HepG2 (cell line): Measurements from ENCODE around the gene CARD9. TPM values are rescaled to one million over a fixed set of nuclear protein-coding genes. Genes with fewer than 3 reads are reported as not detected.

Experiments used
- ATAC-seq: fragments of 200-7000 bp; cut with Tn5 transposase; 3 replicates; pipeline ENCODE4 v1.9.1; 2020; ENCODE audit warnings: mild to moderate bottlenecking, moderate library complexity
- BruUV-seq: library from RNA; stranded (reverse); fragments of 400-500 nt; replicated peaks from 2 replicates; lab custom pipeline; 2021; lab: Mats Ljungman, UMichigan
- CTCF ChIA-PET: fragments of 300-600 bp; formaldehyde crosslinking; extraction: SDS; loops from one replicate; lab custom pipeline; 2021; ENCODE audit warnings: low total read pairs, inconsistent platforms, low intra/inter-chr PET ratio; lab: Yijun Ruan, JAX
- POLR2A ChIA-PET: fragments of 350-600 bp; sonication (Branson Sonifier 250); formaldehyde crosslinking; loops from one replicate; lab custom pipeline; 2020; ENCODE audit warnings: antibody characterized with exemption, inconsistent platforms; lab: Yijun Ruan, JAX
- DNase-seq: peaks from one replicate; pipeline ENCODE4 v3.0.0-alpha.2; 2015; ENCODE audit warnings: low spot score
- FAIRE-seq: peaks from 3 replicates; lab custom pipeline; 2011; peaks lifted over from hg19 to GRCh38; lab: Jason Lieb, UNC
- H2AFZ ChIP-seq: one replicate; pipeline ENCODE4 v1.6.1; 2011; ENCODE audit warnings: low read length, inconsistent platforms
- H3K27ac ChIP-seq: fragments of 300-600 bp; 3 replicates; pipeline ENCODE4 v1.8.0; 2011; ENCODE audit warnings: mixed run types, mild to moderate bottlenecking, mixed read lengths, low read length, inconsistent platforms; ENCODE audit not compliant: insufficient read depth; ENCODE audit errors: extremely low read length
- H3K27me3 ChIP-seq, 2 experiments: fragments of 200-600 bp in 1 of 2; 2 replicates in 1 of 2; 3 replicates in 1 of 2; pipeline versions ENCODE4 v1.6.0 to v1.8.0; 2011; ENCODE audit warnings: low read length in 2 of 2, mild to moderate bottlenecking in 2 of 2, moderate library complexity in 2 of 2, inconsistent platforms in 1 of 2; ENCODE audit not compliant: insufficient read depth in 2 of 2, control insufficient read depth in 1 of 2
- H3K36me3 ChIP-seq, 2 experiments: fragments of 200-600 bp in 1 of 2; replicated peaks in 1 of 2; 2 replicates in 1 of 2; 3 replicates in 1 of 2; pipeline versions ENCODE4 v1.5.1 to v1.8.0; 2011; ENCODE audit warnings: low read length in 2 of 2, inconsistent platforms in 1 of 2; ENCODE audit not compliant: insufficient read depth in 2 of 2, control insufficient read depth in 1 of 2
- H3K4me1 ChIP-seq: 2 replicates; pipeline ENCODE4 v1.5.1; 2012; ENCODE audit warnings: low read length, inconsistent platforms; ENCODE audit not compliant: insufficient read depth
- H3K4me2 ChIP-seq: 2 replicates; pipeline ENCODE4 v1.6.0; 2011; ENCODE audit warnings: low read depth, low read length, inconsistent platforms
- H3K4me3 ChIP-seq, 3 experiments: fragments of 200-600 bp in 1 of 3; sonication (generic), shearing (Covaris generic) in 1 of 3; replicated peaks in 1 of 3; 2 replicates each; pipeline ENCODE4 v1.5.1; 2011 to 2016; ENCODE audit warnings: low read length in 3 of 3, inconsistent platforms in 2 of 3, low read depth in 2 of 3, mild to moderate bottlenecking in 2 of 3, control low read depth in 1 of 3, mixed read lengths in 1 of 3; ENCODE audit not compliant: insufficient read depth in 1 of 3
- H3K79me2 ChIP-seq: one replicate; pipeline ENCODE4 v1.6.1; 2011; ENCODE audit warnings: low read length, inconsistent platforms; ENCODE audit not compliant: insufficient read depth
- H3K9ac ChIP-seq: 2 replicates; pipeline ENCODE4 v1.6.0; 2011; ENCODE audit warnings: mild to moderate bottlenecking, low read depth, low read length, inconsistent platforms; ENCODE audit not compliant: insufficient read depth
- H3K9me3 ChIP-seq: 2 replicates; pipeline ENCODE4 v1.5.1; 2012; ENCODE audit warnings: mild to moderate bottlenecking, low read length
- H4K20me1 ChIP-seq: 2 replicates; pipeline ENCODE4 v1.6.0; 2011; ENCODE audit warnings: inconsistent platforms, mild to moderate bottlenecking, low read length, moderate library complexity; ENCODE audit not compliant: insufficient read depth
- CEBPG ChIP-seq: IDR thresholded peaks from 2 replicates; pipeline ENCODE4 v1.6.1; 2016
- CHCHD3 ChIP-seq: sonication (generic); formaldehyde crosslinking; IDR thresholded peaks from 2 replicates; pipeline ENCODE4 v1.8.0; 2022; ENCODE audit warnings: mild to moderate bottlenecking, missing genetic modification reagents, moderate library complexity
- CHD2 ChIP-seq: IDR thresholded peaks from 2 replicates; pipeline ENCODE4 v1.6.1; 2011; ENCODE audit warnings: low read depth, low read length, improper control_type of control experiment
- HNF4A ChIP-seq: sonication (generic); formaldehyde crosslinking; IDR thresholded peaks from 2 replicates; pipeline ENCODE4 v1.4.0; 2020; ENCODE audit warnings: missing genetic modification reagents
- HNRNPLL ChIP-seq: fragments of 200-400 bp; formaldehyde crosslinking; IDR thresholded peaks from 2 replicates; pipeline ENCODE4 v1.6.1; 2017; ENCODE audit warnings: mild to moderate bottlenecking, low read depth, low read length; ENCODE audit not compliant: poor library complexity, severe bottlenecking
- HOXA7 ChIP-seq: sonication (generic); formaldehyde crosslinking; IDR thresholded peaks from 2 replicates; pipeline ENCODE4 v1.8.1; 2022; ENCODE audit warnings: mild to moderate bottlenecking, missing genetic modification reagents, moderate library complexity
- KDM4B ChIP-seq: sonication (generic); formaldehyde crosslinking; IDR thresholded peaks from 2 replicates; pipeline ENCODE4 v1.4.0; 2020; ENCODE audit warnings: missing genetic modification reagents
- MTA1 ChIP-seq: sonication (generic); formaldehyde crosslinking; IDR thresholded peaks from 2 replicates; pipeline ENCODE4 v1.4.0; 2020; ENCODE audit warnings: missing genetic modification reagents, mild to moderate bottlenecking, borderline replicate concordance
- NFE2L1 ChIP-seq: sonication (generic); formaldehyde crosslinking; IDR thresholded peaks from 2 replicates; pipeline ENCODE4 v1.4.0; 2020; ENCODE audit warnings: missing genetic modification reagents, mild to moderate bottlenecking, borderline replicate concordance
- NFRKB ChIP-seq: fragments of 450-650 bp; IDR thresholded peaks from 2 replicates; pipeline ENCODE4 v1.6.1; 2017
- PLSCR1 ChIP-seq: sonication (generic); formaldehyde crosslinking; IDR thresholded peaks from 2 replicates; pipeline ENCODE4 v1.5.0; 2020; ENCODE audit warnings: missing genetic modification reagents, mild to moderate bottlenecking, borderline replicate concordance
- SALL1 ChIP-seq: sonication (generic); formaldehyde crosslinking; IDR thresholded peaks from 2 replicates; pipeline ENCODE4 v1.8.0; 2022; ENCODE audit warnings: mild to moderate bottlenecking, missing genetic modification reagents
- ZNF143 ChIP-seq: sonication (generic); formaldehyde crosslinking; IDR thresholded peaks from 2 replicates; pipeline ENCODE4 v1.4.0; 2020; ENCODE audit warnings: missing genetic modification reagents
- ZNF251 ChIP-seq: sonication (generic); formaldehyde crosslinking; IDR thresholded peaks from 2 replicates; pipeline ENCODE4 v1.9.0; 2021; ENCODE audit warnings: mild to moderate bottlenecking, missing genetic modification reagents
- ZNF567 ChIP-seq: sonication (generic); formaldehyde crosslinking; IDR thresholded peaks from 2 replicates; pipeline ENCODE4 v1.8.1; 2023; ENCODE audit warnings: mild to moderate bottlenecking, missing genetic modification reagents, borderline replicate concordance
- ZNF605 ChIP-seq: sonication (generic); formaldehyde crosslinking; IDR thresholded peaks from 2 replicates; pipeline ENCODE4 v1.8.0; 2022; ENCODE audit warnings: mild to moderate bottlenecking, missing genetic modification reagents
- ZNF672 ChIP-seq: sonication (generic); formaldehyde crosslinking; IDR thresholded peaks from 2 replicates; pipeline ENCODE4 v1.8.1; 2022; ENCODE audit warnings: missing genetic modification reagents
- ZNF740 ChIP-seq: sonication (generic); formaldehyde crosslinking; IDR thresholded peaks from 2 replicates; pipeline ENCODE4 v1.4.0; 2020; ENCODE audit warnings: missing genetic modification reagents
- WGBS: methylation state at CpG from one replicate; pipeline ENCODE4 v1.1.6; 2017; ENCODE audit warnings: low lambda C conversion rate; 5-methylcytosine and 5-hydroxymethylcytosine counted together
- in situ Hi-C: cut with HindIII; loops from 2 replicates; pipeline ENCODE4 v1.10.0; 2017; ENCODE audit warnings: low pct_unique_long_range_greater_than_20kb; ENCODE audit not compliant: extremely low pct_ligation_motif_present
- intact Hi-C: fragments of 100-400 bp; cut with micrococcal nuclease; formaldehyde crosslinking; loops from one replicate; pipeline ENCODE4 v1.10.0; 2022; ENCODE audit not compliant: unreplicated experiment
- polyA plus RNA-seq, 8 experiments: library from polyadenylated mRNA; depleted of rRNA in 3 of 8; stranded (reverse) in 7 of 8; unstranded in 1 of 8; fragments of >200 nt; fragmentation: Illumina TruSeq in 4 of 8; extraction: Trizol in 4 of 8; gene quantifications; 2 replicates each; pipeline versions ENCODE4 v1.2.1 to v1.2.3, GENCODE V29; 2011 to 2016; ENCODE audit warnings: low read depth in 4 of 8, missing spikeins in 1 of 8, mixed read lengths in 1 of 8; ENCODE audit not compliant: insufficient read depth in 1 of 8
- total RNA-seq, 5 experiments: library from RNA; depleted of rRNA; stranded (reverse); fragments of >200 nt; fragmentation: Illumina TruSeq; extraction: Trizol; gene quantifications; 2 replicates each; pipeline ENCODE4 v1.2.3, GENCODE V29; 2016; ENCODE audit warnings: low read depth in 1 of 5

CARD9 gene
- total and polyA plus RNA-seq, 2 of the 13 experiments (the other 11 are each of a cell fraction or from before 2014, with no cell fraction given): 3.3 to 7.4 TPM

GRCh38 chr9:136329211-136329627 lies 44.2 kb downstream of the CARD9 start:
- H3K4me3 ChIP-seq: no peak overlapping the region
- H3K4me2 ChIP-seq: no peak overlapping the region
- ATAC-seq (no peak), DNase-seq (no peak), FAIRE-seq (no peak)
- TF ChIP-seq ZNF740 (CRISPR knock-in tag): no peak
- no peak for TF ChIP-seq ZNF672 (CRISPR knock-in tag)
- no peak for TF ChIP-seq SALL1 (CRISPR knock-in tag)
- TF ChIP-seq ZNF605 (CRISPR knock-in tag): no peak
- no peak for TF ChIP-seq CHCHD3 (CRISPR knock-in tag)
- TF ChIP-seq NFRKB: no peak
- no peak for TF ChIP-seq ZNF251 (CRISPR knock-in tag)
- no peak for TF ChIP-seq HNRNPLL
- TF ChIP-seq ZNF143: no peak
- TF ChIP-seq MTA1: no peak
- TF ChIP-seq ZNF567 (CRISPR knock-in tag): no peak
- no peak for TF ChIP-seq NFE2L1
- TF ChIP-seq CEBPG: no peak
- TF ChIP-seq CHD2: no peak
- TF ChIP-seq PLSCR1: no peak
- no peak for TF ChIP-seq KDM4B
- TF ChIP-seq HNF4A (CRISPR knock-in tag): no peak
- TF ChIP-seq HOXA7: no peak
- no CpG with 5 or more reads among the region's 19 CpGs for WGBS
- POLR2A ChIA-PET: no interaction called here
- no peak overlapping the region for H3K27ac ChIP-seq
- H3K9ac ChIP-seq: no peak overlapping the region
- no peaks in the 10 kb centered on the region for H4K20me1 ChIP-seq
- no peaks in the 10 kb centered on the region for H3K79me2 ChIP-seq
- no peak overlapping the region for H2AFZ ChIP-seq
- in situ Hi-C loops: loop anchor here (25.0 kb wide), 1 partner anchor 308 kb away; no protein-coding TSS in a partner anchor
- H3K9me3 ChIP-seq: no peaks in the 10 kb centered on the region
- no peaks in the 10 kb centered on the region for H3K36me3 ChIP-seq
- no TSS peak for BruUV-seq
- CTCF ChIA-PET: no interaction called here
- H3K27me3 ChIP-seq: peaks cover 20 to 71% of the 10 kb centered on the region in 2 experiments; a peak in 4 of 5 replicates
- intact Hi-C loops: no loop called here
- H3K4me1 ChIP-seq: peaks cover 45% of the 10 kb centered on the region
